PC-3 (cell line): ENCODE results near the gene AKAP8L. TPM values are rescaled to one million over a fixed set of nuclear protein-coding genes. Genes with fewer than 3 reads are reported as not detected.
A peak's percentile ranks its signal among the peaks of the same experiment; 100 is the strongest.

ENCODE experiments used
- ATAC-seq: fragments of 200-7000 bp; cut with Tn5 transposase; 2 replicates; pipeline ENCODE4 v1.9.1; 2020; ENCODE audit warnings: mild to moderate bottlenecking, moderate library complexity
- BruUV-seq: library from RNA; stranded (reverse); fragments of 400-500 nt; replicated peaks from 2 replicates; lab custom pipeline; 2021; lab: Mats Ljungman, UMichigan
- CTCF ChIA-PET: fragments of 300-600 bp; sonication (Branson Sonifier 250); formaldehyde crosslinking; loops from one replicate; lab custom pipeline; 2022; ENCODE audit warnings: antibody characterized with exemption; lab: Charles Lee
- POLR2A ChIA-PET: fragments of 300-600 bp; sonication (Branson Sonifier 250); formaldehyde crosslinking; loops from one replicate; lab custom pipeline; 2022; ENCODE audit warnings: antibody characterized with exemption; ENCODE audit not compliant: unreplicated experiment; lab: Charles Lee
- DNase-seq: peaks from one replicate; pipeline ENCODE4 v3.0.0-alpha.2; 2015
- H2AFZ ChIP-seq: fragments of 300-600 bp; sonication (generic); 2 replicates; pipeline ENCODE4 v1.6.0; 2016; ENCODE audit warnings: antibody characterized with exemption, low read length
- H3F3A ChIP-seq: fragments of 300-600 bp; sonication (generic); one replicate; pipeline ENCODE4 v1.6.0; 2017; ENCODE audit warnings: antibody characterized with exemption, low read length, control low read depth, mild to moderate bottlenecking; ENCODE audit not compliant: unreplicated experiment
- H3K27ac ChIP-seq: fragments of 300-600 bp; sonication (generic); 2 replicates; pipeline ENCODE4 v1.5.1; 2016; ENCODE audit warnings: mild to moderate bottlenecking, low read length
- H3K27me3 ChIP-seq: fragments of 300-600 bp; sonication (generic); 2 replicates; pipeline ENCODE4 v1.6.1; 2016; ENCODE audit warnings: low read length, mixed read lengths
- H3K36me3 ChIP-seq: fragments of 300-600 bp; sonication (generic); 2 replicates; pipeline ENCODE4 v1.6.1; 2016; ENCODE audit warnings: low read depth, mixed run types, low read length, mixed read lengths
- H3K4me1 ChIP-seq: fragments of 300-600 bp; sonication (generic); 2 replicates; pipeline ENCODE4 v1.5.1; 2016; ENCODE audit warnings: low read length; ENCODE audit not compliant: insufficient read depth
- H3K4me2 ChIP-seq: fragments of 300-600 bp; sonication (generic); 2 replicates; pipeline ENCODE4 v1.6.0; 2016; ENCODE audit warnings: low read length
- H3K4me3 ChIP-seq: fragments of 300-600 bp; sonication (generic); 2 replicates; pipeline ENCODE4 v1.5.1; 2016; ENCODE audit warnings: mild to moderate bottlenecking, low read length, mixed read lengths
- H3K79me2 ChIP-seq: fragments of 300-600 bp; sonication (generic); 2 replicates; pipeline ENCODE4 v1.6.1; 2017; ENCODE audit warnings: low read length, mixed read lengths
- H3K9ac ChIP-seq: fragments of 300-600 bp; sonication (generic); 2 replicates; pipeline ENCODE4 v1.6.0; 2016; ENCODE audit warnings: mild to moderate bottlenecking, low read length
- H3K9me2 ChIP-seq: fragments of 300-600 bp; sonication (generic); replicated peaks from 2 replicates; pipeline ENCODE4 v1.6.1; 2016; ENCODE audit warnings: mixed run types, low read length, mixed read lengths
- H3K9me3 ChIP-seq: fragments of 300-600 bp; sonication (generic); 2 replicates; pipeline ENCODE4 v1.6.1; 2016; ENCODE audit warnings: low read length, mixed read lengths
- H4K20me1 ChIP-seq: fragments of 300-600 bp; sonication (generic); 2 replicates; pipeline ENCODE4 v1.6.1; 2016; ENCODE audit warnings: low read length, mixed read lengths
- CTCF ChIP-seq: fragments of 300-600 bp; sonication (generic); conservative IDR thresholded peaks from 2 replicates; pipeline ENCODE4 v1.5.1; 2017; ENCODE audit warnings: antibody characterized with exemption, low read depth, mild to moderate bottlenecking, low read length
- EZH2 ChIP-seq: fragments of 300-600 bp; sonication (generic); IDR thresholded peaks from one replicate; pipeline ENCODE4 v1.6.1; 2017; ENCODE audit warnings: antibody characterized with exemption, mild to moderate bottlenecking, low read length; ENCODE audit not compliant: unreplicated experiment
- EZH2phosphoT487 ChIP-seq: fragments of 300-600 bp; sonication (generic); IDR thresholded peaks from 2 replicates; pipeline ENCODE4 v1.6.1; 2018; ENCODE audit warnings: mild to moderate bottlenecking, antibody characterized with exemption, low read length, borderline replicate concordance
- intact Hi-C: fragments of 100-400 bp; cut with micrococcal nuclease; formaldehyde crosslinking; loops from 2 replicates; pipeline ENCODE4 v1.9.0; 2023
- total RNA-seq: library from RNA; depleted of rRNA; stranded (reverse); fragments of >200 nt; gene quantifications from 2 replicates; pipeline ENCODE4 v1.2.3, GENCODE V29; 2014

AKAP8L gene
- total RNA-seq, 1 experiment from 2014 or later: 97.9 TPM

- TF ChIP-seq EZH2 (no peak), CTCF (no peak), EZH2phosphoT487 (no peak)
- H3K27ac ChIP-seq: no peak overlapping the region
- H2AFZ ChIP-seq: peak overlapping the region; percentile 67
- no peaks in the 10 kb centered on the region for H4K20me1 ChIP-seq
- H3K27me3 ChIP-seq: peaks cover 16% of the 10 kb centered on the region
- H3K9me3 ChIP-seq: no peaks in the 10 kb centered on the region
- H3K36me3 ChIP-seq: no peaks in the 10 kb centered on the region
- intact Hi-C loops: loop anchor here (10.0 kb wide), 1 partner anchor 98 kb away; no protein-coding TSS in a partner anchor
- H3K4me2 ChIP-seq: peak overlapping the region; percentile 75
- BruUV-seq: no TSS peak
- H3F3A ChIP-seq: no peaks in the 10 kb centered on the region
- peak overlapping the region; percentile 49; the same call in 1 of the 2 replicates for H3K4me3 ChIP-seq
- no peak overlapping the region for H3K9ac ChIP-seq
- CTCF ChIA-PET: no interaction called here
- ATAC-seq (no peak; the same call in 1 of the 2 replicates), DNase-seq (peak; percentile 61)
- H3K4me1 ChIP-seq: peaks cover 16% of the 10 kb centered on the region; the same call in 1 of the 2 replicates
- H3K9me2 ChIP-seq: no peaks in the 10 kb centered on the region
- H3K79me2 ChIP-seq: no peaks in the 10 kb centered on the region
- POLR2A ChIA-PET: no interaction called here
Observed at GRCh38 chr19:15456871-15457700, 38.3 kb upstream of the AKAP8L start.

GRCh38 chr19:15456441-15456840, 37.7 kb upstream of the AKAP8L start:
- H3K79me2 ChIP-seq: no peaks in the 10 kb centered on the region
- no peaks in the 10 kb centered on the region for H3F3A ChIP-seq
- ATAC-seq (no peak), DNase-seq (no peak)
- H3K4me2 ChIP-seq: peak overlapping the region; percentile 75
- H3K9me3 ChIP-seq: no peaks in the 10 kb centered on the region
- H4K20me1 ChIP-seq: no peaks in the 10 kb centered on the region
- no peaks in the 10 kb centered on the region for H3K36me3 ChIP-seq
- peaks cover 16% of the 10 kb centered on the region for H3K27me3 ChIP-seq
- CTCF ChIA-PET: no interaction called here
- no peak overlapping the region for H2AFZ ChIP-seq
- H3K4me3 ChIP-seq: no peak overlapping the region
- intact Hi-C loops: loop anchor here (10.0 kb wide), 1 partner anchor 98 kb away; no protein-coding TSS in a partner anchor
- H3K9ac ChIP-seq: no peak overlapping the region
- BruUV-seq: no TSS peak
- H3K27ac ChIP-seq: no peak overlapping the region
- TF ChIP-seq CTCF: no peak
- POLR2A ChIA-PET: no interaction called here
- no peaks in the 10 kb centered on the region for H3K9me2 ChIP-seq
- H3K4me1 ChIP-seq: peaks cover 16% of the 10 kb centered on the region; the same call in 1 of the 2 replicates

GRCh38 chr19:15455996-15456395, 37.2 kb upstream of the AKAP8L start:
- BruUV-seq: no TSS peak
- intact Hi-C loops: loop anchor here (10.0 kb wide), 1 partner anchor 99 kb away; no protein-coding TSS in a partner anchor
- POLR2A ChIA-PET: no interaction called here

More at GRCh38 chr19:15455996-15456395, 37.2 kb upstream of the AKAP8L start:
- ATAC-seq (no peak), DNase-seq (no peak)
- Histone ChIP-seq H3K27ac (no peak overlapping the region), H3F3A (no peaks in the 10 kb centered on the region), H3K36me3 (no peaks in the 10 kb centered on the region), H3K9me2 (no peaks in the 10 kb centered on the region), H2AFZ (no peak overlapping the region), H3K27me3 (peaks cover 16% of the 10 kb centered on the region), H3K4me2 (no peak overlapping the region), H4K20me1 (no peaks in the 10 kb centered on the region), H3K4me1 (peaks cover 16% of the 10 kb centered on the region; the same call in 1 of the 2 replicates), H3K9ac (no peak overlapping the region), H3K4me3 (no peak overlapping the region), H3K9me3 (no peaks in the 10 kb centered on the region), H3K79me2 (no peaks in the 10 kb centered on the region)
- TF ChIP-seq EZH2phosphoT487 (no peak), EZH2 (no peak), CTCF (no peak)
- CTCF ChIA-PET: no interaction called here
